DOHH2 (cell line): ENCODE data around the gene CTNNBL1.

ENCODE experiments used
- H3F3A ChIP-seq: fragments of 200-600 bp; sonication (generic), shearing (Covaris generic); 2 replicates; pipeline ENCODE4 v1.6.0; 2016; ENCODE audit warnings: antibody characterized with exemption, mild to moderate bottlenecking; ENCODE audit not compliant: control insufficient read depth, insufficient read depth
- H3K27ac ChIP-seq: fragments of 200-600 bp; sonication (generic); 2 replicates; pipeline ENCODE4 v1.5.1; 2014; ENCODE audit warnings: low read depth, mild to moderate bottlenecking, low read length, moderate library complexity
- H3K27me3 ChIP-seq: fragments of 200-600 bp; sonication (generic); 2 replicates; pipeline ENCODE4 v1.6.1; 2014; ENCODE audit warnings: mild to moderate bottlenecking, low read length, mixed read lengths; ENCODE audit not compliant: control insufficient read depth
- H3K36me3 ChIP-seq: fragments of 200-600 bp; sonication (generic); 2 replicates; pipeline ENCODE4 v1.6.1; 2014; ENCODE audit warnings: mild to moderate bottlenecking, low read length, moderate library complexity, mixed read lengths; ENCODE audit not compliant: control insufficient read depth
- H3K4me1 ChIP-seq: fragments of 200-600 bp; sonication (generic); 2 replicates; pipeline ENCODE4 v1.6.1; 2014; ENCODE audit warnings: mild to moderate bottlenecking, low read length, mixed read lengths; ENCODE audit not compliant: control insufficient read depth
- H3K4me2 ChIP-seq: fragments of 200-600 bp; sonication (generic); 2 replicates; pipeline ENCODE4 v1.6.0; 2014; ENCODE audit warnings: mild to moderate bottlenecking, low read length, moderate library complexity
- H3K4me3 ChIP-seq: fragments of 200-600 bp; sonication (generic); 2 replicates; pipeline ENCODE4 v1.5.1; 2014; ENCODE audit warnings: mild to moderate bottlenecking, low read length, mixed read lengths
- H3K79me2 ChIP-seq: fragments of 200-600 bp; sonication (generic); 2 replicates; pipeline ENCODE4 v1.6.1; 2014; ENCODE audit warnings: mild to moderate bottlenecking, low read length, mixed read lengths; ENCODE audit not compliant: control insufficient read depth
- H3K9me2 ChIP-seq: fragments of 200-600 bp; sonication (generic); replicated peaks from 2 replicates; pipeline ENCODE4 v1.6.1; 2014; ENCODE audit warnings: mild to moderate bottlenecking, low read length, mixed read lengths; ENCODE audit not compliant: control insufficient read depth
- H3K9me3 ChIP-seq: fragments of 200-600 bp; sonication (generic); 2 replicates; pipeline ENCODE4 v1.6.1; 2014; ENCODE audit warnings: antibody characterized with exemption, low read length, mixed read lengths; ENCODE audit not compliant: control insufficient read depth, insufficient read depth
- H4K20me1 ChIP-seq: fragments of 200-600 bp; sonication (generic); 2 replicates; pipeline ENCODE4 v1.6.0; 2014; ENCODE audit warnings: low read depth, mild to moderate bottlenecking, antibody characterized with exemption, low read length, moderate library complexity; ENCODE audit not compliant: control insufficient read depth, insufficient read depth
- EZH2phosphoT487 ChIP-seq: fragments of 200-600 bp; sonication (generic); IDR thresholded peaks from 2 replicates; pipeline ENCODE4 v1.6.1; 2017; ENCODE audit warnings: borderline replicate concordance, mild to moderate bottlenecking, antibody characterized with exemption, low read length, moderate library complexity, mixed read lengths
- TF ChIP-seq, protein P1 (sequence below): fragments of 200-600 bp; sonication (generic); IDR thresholded peaks from one replicate; pipeline ENCODE4 v1.5.1; 2014; ENCODE audit warnings: antibody characterized with exemption, mild to moderate bottlenecking, low read depth, low read length; ENCODE audit not compliant: poor library complexity, severe bottlenecking

CTNNBL1 gene

DNA sequence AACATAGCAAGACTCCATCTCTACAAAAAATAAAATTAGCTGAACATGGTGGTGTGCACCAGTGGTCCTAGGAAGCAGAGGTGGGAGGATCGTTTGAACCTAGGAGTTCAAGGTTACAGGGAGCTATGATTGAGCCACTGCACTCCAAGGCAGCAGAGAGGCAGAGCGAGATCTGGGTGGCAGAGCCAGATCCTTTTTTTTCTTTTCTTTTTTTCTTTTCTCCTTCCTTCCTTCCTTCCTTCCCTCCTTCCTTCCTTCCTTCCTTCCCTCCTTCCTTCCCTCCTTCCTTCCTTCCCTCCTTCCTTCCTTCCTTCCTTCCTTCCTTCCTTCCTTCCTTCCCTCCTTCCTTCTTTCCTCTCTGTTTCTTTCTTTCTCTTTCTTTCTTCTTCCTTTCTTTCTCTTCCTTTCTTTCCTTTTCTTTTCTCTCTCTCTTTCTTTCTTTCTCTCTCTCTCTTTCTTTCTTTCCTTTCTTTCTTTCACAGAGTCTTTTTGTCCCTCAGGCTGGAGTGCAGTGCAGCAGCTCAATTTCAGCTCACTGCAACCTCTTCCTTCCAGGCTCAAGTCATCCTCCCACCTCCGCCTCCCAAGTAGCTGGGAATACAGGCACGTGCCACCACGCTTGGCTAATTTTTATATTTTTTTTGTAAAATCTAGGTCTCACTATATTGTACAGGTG, 199.9 kb downstream of the CTNNBL1 start:
- Histone ChIP-seq H3K4me2 (no peak overlapping the region), H3K79me2 (no peaks in the 10 kb centered on the region)

GRCh38 chr20:37894454-37894853, 200.6 kb downstream of the CTNNBL1 start:
- Histone ChIP-seq H3F3A (no peaks in the 10 kb centered on the region), H3K4me1 (no peaks in the 10 kb centered on the region), H3K79me2 (no peaks in the 10 kb centered on the region), H3K36me3 (no peaks in the 10 kb centered on the region), H4K20me1 (no peaks in the 10 kb centered on the region), H3K27ac (no peak overlapping the region), H3K4me3 (no peak overlapping the region), H3K9me2 (no peaks in the 10 kb centered on the region), H3K9me3 (no peaks in the 10 kb centered on the region), H3K27me3 (peaks cover 4% of the 10 kb centered on the region; the same call in 1 of the 2 replicates), H3K4me2 (no peak overlapping the region)
- no peak for TF ChIP-seq EZH2phosphoT487
- TF ChIP-seq, protein P1, sequence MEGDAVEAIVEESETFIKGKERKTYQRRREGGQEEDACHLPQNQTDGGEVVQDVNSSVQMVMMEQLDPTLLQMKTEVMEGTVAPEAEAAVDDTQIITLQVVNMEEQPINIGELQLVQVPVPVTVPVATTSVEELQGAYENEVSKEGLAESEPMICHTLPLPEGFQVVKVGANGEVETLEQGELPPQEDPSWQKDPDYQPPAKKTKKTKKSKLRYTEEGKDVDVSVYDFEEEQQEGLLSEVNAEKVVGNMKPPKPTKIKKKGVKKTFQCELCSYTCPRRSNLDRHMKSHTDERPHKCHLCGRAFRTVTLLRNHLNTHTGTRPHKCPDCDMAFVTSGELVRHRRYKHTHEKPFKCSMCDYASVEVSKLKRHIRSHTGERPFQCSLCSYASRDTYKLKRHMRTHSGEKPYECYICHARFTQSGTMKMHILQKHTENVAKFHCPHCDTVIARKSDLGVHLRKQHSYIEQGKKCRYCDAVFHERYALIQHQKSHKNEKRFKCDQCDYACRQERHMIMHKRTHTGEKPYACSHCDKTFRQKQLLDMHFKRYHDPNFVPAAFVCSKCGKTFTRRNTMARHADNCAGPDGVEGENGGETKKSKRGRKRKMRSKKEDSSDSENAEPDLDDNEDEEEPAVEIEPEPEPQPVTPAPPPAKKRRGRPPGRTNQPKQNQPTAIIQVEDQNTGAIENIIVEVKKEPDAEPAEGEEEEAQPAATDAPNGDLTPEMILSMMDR = no peak

More for the DNA sequence above, 199.9 kb downstream of the CTNNBL1 start:
- Histone ChIP-seq H3K9me2 (no peaks in the 10 kb centered on the region), H4K20me1 (no peaks in the 10 kb centered on the region), H3K36me3 (no peaks in the 10 kb centered on the region), H3K9me3 (no peaks in the 10 kb centered on the region), H3K4me1 (no peaks in the 10 kb centered on the region), H3K27ac (no peak overlapping the region), H3K27me3 (peaks cover 4% of the 10 kb centered on the region; the same call in 1 of the 2 replicates), H3F3A (no peaks in the 10 kb centered on the region), H3K4me3 (no peak overlapping the region)
- TF ChIP-seq, protein P1 = no peak
- TF ChIP-seq EZH2phosphoT487 = no peak

DNA sequence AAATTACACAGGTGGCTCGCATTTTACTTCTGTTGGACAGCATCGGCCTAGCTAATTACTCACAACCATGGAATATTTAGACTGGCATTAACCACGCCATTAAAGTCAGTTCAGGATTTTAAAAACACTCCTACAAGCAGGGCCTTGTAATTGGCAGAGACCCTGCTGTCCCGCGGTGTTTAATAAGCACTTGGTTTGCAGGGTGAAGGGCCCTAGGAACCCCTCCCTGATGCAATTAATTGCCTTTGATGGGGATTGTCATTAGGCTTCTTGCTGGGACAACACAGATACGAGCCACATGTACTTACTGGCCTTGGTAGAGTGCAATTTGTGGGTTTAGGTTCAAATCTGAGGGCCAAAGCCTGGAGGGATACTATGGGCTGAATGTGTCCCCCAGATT, 201.3 kb downstream of the CTNNBL1 start:
- no peak for TF ChIP-seq EZH2phosphoT487
- TF ChIP-seq, protein P1 = no peak
- H3K27me3 ChIP-seq = peaks cover 2% of the 10 kb centered on the region; the same call in 1 of the 2 replicates
- H4K20me1 ChIP-seq = no peaks in the 10 kb centered on the region; the same call in 1 of the 2 replicates
- no peaks in the 10 kb centered on the region for H3K36me3 ChIP-seq
- H3K9me3 ChIP-seq = no peaks in the 10 kb centered on the region
- no peak overlapping the region for H3K4me2 ChIP-seq
- H3K27ac ChIP-seq = no peak overlapping the region
- no peaks in the 10 kb centered on the region for H3K9me2 ChIP-seq
- no peaks in the 10 kb centered on the region for H3F3A ChIP-seq
- no peaks in the 10 kb centered on the region for H3K4me1 ChIP-seq
- H3K79me2 ChIP-seq = no peaks in the 10 kb centered on the region
- H3K4me3 ChIP-seq = no peak overlapping the region
